ENCODE data around the gene OR8D2. TPM values are rescaled to one million over a fixed set of nuclear protein-coding genes. Genes with fewer than 3 reads are reported as not detected.

Gene OR8D2, protein sequence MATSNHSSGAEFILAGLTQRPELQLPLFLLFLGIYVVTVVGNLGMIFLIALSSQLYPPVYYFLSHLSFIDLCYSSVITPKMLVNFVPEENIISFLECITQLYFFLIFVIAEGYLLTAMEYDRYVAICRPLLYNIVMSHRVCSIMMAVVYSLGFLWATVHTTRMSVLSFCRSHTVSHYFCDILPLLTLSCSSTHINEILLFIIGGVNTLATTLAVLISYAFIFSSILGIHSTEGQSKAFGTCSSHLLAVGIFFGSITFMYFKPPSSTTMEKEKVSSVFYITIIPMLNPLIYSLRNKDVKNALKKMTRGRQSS
- not detected for polyA plus RNA-seq (ENCODE audit: insufficient read length in 3 of 3)
- long read RNA-seq, donor 1, result 0 reads
- long read RNA-seq, donor 2, result 0 reads
- long read RNA-seq, donor 3, result 0 reads
- long read RNA-seq, donor 4, result 0 reads
- long read RNA-seq, donor 5, result 0 reads
- long read RNA-seq, donor 6, result 0 reads
- long read RNA-seq, donor 7, result 0 reads
- long read RNA-seq, donor 8, result 0 reads
- long read RNA-seq, donor 9, result 0 reads
- long read RNA-seq, donor 10, result 0 reads
- long read RNA-seq, donor 11, result 0 reads
- long read RNA-seq, donor 12, result 0 reads
- long read RNA-seq, donor 13, result 0 reads
- long read RNA-seq, donor 14, result 0 reads
- long read RNA-seq, donor 15, result 0 reads
- long read RNA-seq, donor 16, result 0 reads

DNA sequence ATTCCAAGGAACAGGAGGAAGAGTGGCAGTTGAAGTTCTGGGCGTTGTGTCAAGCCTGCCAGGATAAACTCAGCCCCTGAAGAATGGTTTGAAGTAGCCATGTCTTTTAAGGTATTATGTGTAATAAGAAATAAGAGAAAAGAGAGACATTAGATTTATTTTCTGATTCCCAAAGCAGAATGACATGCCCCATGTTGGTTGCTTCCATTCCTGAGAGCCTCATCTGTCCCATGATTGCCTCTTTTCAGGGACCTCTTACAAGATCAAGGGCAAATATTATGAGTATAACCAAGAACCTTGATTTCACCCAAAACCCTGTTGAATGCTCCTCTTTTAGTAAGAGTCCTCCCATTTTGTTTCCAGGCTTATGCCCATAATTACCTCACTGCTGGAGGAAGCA lies at the start of gene OR8D2:
OR8D2 (minus strand) TSS at position 101 of the 400 bp plus-strand sequence; CDS start at position 101, 0 bp downstream.
- no peak for DNase-seq (ENCODE audit: extremely low read depth in 1 of 11, low read depth in 9 of 11, low spot score in 4 of 11)

DNA sequence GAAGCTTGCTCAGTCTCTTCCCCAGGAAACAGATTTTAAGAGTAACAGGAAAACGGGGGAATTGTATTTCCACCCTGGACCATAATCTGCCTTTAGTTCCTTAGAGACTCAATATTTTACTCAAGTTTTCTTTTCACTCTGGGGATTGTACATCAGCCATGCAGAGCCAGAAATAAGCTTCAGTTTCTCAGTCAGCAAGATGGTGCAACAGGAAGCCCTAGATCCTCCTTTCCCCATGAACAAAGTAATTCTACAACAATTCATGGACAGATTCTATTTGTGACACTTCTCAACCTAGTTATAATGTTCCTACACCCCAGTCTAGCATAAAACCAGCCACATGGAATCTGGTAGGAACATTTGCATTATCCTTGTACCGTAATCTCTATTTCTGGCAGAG lies 39.6 kb upstream of the OR8D2 start:
- no peak for DNase-seq (ENCODE audit: extremely low read depth in 1 of 11, low read depth in 9 of 11, low spot score in 4 of 11)

DNA sequence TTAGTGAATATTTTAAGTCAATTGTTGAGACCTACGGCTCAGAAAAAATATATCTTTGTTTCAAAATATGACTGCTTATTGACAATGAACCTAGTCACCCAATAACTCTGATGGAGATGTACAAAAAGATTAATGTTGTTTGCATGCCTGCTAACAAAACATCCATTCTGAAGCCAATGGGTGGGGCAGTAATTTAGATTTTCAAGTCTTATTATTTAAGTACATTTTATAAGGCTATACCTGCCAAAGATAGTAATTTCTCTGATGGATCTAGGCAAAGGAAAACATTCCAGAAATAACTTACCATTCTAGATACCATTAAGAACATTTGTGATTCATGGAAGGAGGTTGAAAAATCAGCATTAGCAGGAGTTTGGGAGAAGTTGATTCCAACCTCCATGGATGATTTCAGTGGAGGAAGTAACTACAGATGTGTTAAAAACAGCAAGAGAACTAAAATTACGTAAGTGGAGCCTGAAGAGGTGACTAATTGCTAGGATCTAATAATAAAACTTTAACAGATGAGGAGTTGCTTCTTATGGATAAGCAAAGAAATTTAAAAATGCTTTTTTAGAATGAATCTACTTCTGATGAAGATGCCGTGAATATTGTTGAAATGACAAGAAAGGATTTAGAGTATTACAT lies 26.4 kb upstream of the OR8D2 start:
- no peak for DNase-seq (ENCODE audit: extremely low read depth in 1 of 11, low read depth in 9 of 11, low spot score in 4 of 11)

DNA sequence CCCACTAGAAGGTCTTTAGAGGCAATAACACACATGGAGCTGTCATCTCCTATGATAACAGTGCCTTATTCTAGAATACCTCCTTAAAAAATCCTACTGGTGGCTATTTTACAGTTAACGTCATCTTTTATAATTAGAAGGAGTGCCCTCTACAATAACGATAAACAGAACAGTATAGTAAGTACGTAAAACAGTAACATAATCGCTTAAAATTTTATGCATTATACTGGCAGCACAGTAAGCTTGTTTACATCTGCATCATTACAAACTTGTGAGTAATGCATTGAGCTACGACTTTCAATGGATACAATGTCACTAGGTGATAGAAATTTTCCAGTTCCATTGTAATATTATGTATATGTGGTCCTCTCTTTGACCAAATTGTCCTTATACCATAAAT lies 24.3 kb upstream of the OR8D2 start:
- DNase-seq (ENCODE audit: extremely low read depth in 1 of 11, low read depth in 9 of 11, low spot score in 4 of 11), result no peak

DNA sequence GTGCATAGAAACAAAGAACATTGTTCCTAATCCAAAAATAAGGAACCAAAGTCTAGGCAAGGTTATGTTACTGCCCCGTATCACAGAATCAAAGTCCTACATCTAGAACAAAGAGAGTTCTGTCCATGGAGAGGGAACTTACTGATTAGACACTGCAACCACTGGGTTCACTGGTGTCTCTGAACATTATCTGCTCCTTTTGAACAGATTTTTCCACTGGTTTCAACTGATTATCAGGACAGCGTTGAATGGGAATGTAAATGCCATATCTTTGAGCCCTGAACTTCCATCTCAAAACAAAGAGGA lies 20.1 kb upstream of the OR8D2 start:
- DNase-seq (ENCODE audit: extremely low read depth in 1 of 11, low read depth in 9 of 11, low spot score in 4 of 11), result no peak

DNA sequence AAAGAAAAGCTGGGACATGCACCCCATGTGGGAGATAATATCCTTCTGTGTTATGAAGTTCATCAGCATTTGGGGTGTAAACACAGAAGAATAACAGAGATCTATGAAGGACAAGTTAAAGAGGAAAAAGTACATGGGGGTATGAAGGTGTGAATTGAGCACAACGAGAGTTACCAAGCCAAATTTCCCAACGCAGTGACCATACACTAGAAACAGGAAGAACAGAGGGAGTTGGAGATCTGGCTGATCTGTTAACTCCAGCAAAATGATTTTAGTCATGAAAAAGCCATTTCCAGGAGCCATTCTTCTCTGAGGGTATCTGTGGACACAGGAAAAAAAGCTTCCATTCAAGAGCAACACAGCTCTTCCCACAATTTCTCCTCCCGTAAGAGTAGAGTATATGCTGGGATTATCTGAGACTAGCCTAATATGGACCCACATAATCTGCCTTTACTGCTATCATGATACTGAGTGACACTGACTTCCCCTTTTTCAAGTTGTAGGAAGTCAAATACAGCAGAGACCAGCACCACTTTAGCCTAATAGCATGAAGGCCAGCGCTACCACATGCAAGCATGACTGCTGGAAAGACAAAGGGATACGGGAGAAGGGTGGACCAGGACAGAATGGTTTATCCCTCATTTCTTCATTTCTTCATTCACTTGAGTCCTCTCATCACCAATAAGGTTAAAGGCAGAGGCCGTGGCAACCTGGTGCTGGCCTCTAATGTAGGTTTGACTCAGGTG lies 19.6 kb upstream of the OR8D2 start:
- DNase-seq (ENCODE audit: extremely low read depth in 1 of 11, low read depth in 9 of 11, low spot score in 4 of 11), result no peak

DNA sequence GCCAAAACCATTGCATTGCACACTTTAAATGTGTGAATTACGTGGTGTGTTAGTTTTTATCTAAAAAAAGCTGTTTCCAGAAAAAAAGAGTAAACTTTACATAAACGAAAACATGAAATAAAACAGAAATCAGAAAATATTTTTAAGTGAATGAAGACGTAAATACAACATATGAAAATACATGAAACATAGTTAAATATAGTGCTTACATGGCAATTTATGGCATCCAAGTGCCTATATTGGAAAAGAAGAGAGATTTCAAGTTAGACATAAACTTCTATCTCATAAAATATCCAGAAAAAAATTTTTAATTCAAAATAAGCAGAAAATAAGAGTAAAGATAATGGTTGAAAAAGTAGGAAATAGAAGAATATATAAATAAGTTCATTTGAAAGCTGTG lies 11.9 kb upstream of the OR8D2 start:
- no peak for DNase-seq (ENCODE audit: extremely low read depth in 1 of 11, low read depth in 9 of 11, low spot score in 4 of 11)

DNA sequence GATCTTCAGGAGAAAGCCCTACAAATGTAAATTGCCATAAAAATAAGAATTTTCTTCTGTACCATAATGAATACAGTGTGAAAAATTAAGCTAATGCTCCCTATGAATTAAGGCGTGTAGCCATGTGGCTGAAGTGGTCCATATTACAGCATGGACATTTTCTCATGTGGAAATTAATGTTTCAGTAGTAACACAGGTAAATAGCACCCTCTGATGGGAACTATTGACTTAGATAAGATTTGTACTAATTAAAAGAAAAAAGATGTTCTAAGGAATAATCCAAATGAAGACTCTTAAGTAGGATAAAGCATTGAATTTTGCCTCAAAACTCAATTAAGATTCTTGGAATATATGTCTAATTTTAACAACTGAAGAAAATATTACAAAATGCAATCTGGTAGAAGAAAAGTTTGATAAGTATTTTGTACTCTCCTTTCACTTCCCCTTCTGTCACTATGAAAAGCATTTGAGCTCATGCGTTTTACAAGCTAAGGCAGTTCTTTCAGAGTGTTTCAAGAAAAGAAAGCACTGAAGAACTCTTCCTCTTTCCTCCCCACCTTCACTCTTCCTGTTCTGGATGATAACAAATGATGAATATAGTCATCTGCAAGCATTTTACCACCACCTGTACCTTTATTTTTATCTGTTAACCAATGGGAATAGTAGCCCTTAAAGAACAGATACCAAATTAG lies 9.9 kb upstream of the OR8D2 start:
- no peak for DNase-seq (ENCODE audit: extremely low read depth in 1 of 11, low read depth in 9 of 11, low spot score in 4 of 11)

DNA sequence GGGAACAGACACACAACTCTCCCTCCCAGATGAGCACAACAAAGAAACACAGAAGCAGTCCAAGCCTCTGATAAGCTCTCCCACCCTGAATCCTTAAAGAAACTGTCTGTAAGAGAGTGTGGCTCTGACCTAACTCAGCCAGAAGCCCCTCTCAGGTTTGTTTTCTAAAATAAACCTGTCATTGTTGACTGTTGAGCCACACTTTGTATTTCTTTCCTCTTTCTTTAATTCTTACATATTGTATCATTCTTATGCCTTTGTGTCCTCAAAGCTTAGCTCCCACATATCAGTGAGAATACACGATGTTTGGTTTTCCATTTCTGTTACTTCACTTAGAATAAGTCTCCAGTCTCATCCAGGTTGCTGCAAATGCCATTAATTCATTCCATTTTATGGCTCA lies 7.8 kb upstream of the OR8D2 start:
- no peak for DNase-seq (ENCODE audit: extremely low read depth in 1 of 11, low read depth in 9 of 11, low spot score in 4 of 11)

DNA sequence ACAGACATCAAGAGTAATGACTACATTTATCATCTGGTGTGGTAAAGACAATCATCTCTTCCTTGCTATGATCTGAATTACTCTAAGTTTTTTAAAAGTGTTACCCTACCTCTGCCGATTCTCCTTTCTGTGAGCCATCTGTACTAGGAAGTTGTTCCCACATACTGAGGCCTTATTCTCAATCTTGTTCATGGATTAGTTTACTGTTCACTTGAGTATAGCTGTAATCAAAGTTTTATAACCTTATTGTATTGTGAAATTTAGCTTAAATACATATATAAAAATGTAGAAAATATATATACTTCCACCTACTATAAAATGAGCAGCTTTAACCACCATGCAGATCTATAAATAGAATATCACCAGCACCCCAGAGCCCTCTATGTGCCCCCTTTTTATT lies 2.4 kb upstream of the OR8D2 start:
- DNase-seq (ENCODE audit: extremely low read depth in 1 of 11, low read depth in 9 of 11, low spot score in 4 of 11), result no peak

DNA sequence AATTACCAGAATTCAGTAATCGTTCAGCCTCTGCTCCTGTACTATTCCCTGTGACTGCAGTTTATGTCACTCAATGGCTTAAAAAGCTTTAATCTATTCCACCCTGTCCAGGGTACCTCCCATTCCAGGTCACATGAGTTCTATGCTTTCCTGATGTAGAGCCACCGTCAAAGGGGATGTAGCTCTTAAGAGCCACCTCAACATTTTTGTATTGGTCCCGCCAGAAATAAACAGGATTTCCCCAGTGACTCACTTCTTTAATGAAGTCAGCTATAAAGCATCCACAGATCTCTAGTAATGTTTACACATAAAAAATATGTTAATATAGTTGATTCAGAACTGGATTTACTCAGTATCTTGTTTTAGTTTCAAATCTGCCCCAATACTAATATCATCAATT lies 4.9 kb downstream of the OR8D2 start:
- no peak for DNase-seq (ENCODE audit: extremely low read depth in 1 of 11, low read depth in 9 of 11, low spot score in 4 of 11)

DNA sequence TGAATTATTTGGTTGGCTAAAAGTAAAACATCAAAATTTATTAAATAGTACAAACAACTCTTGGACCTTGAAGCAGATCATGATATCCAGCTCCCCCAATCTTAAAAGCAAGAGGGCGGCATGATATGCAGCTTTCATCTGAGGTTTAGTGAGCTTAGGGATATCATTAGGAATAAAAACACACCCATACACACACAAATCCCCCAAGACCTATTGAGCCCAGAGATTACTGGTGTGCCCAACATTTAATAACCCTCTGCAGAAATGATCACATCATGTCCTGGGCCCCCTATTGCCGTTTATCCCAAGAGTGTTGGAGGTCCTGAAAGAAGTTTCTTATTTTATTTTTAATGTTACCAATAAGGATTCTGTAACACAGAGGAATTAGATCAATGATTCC lies 6.1 kb downstream of the OR8D2 start, which contains the start of gene OR8D1:
OR8D1 (minus strand) TSS at position 101 of the 400 bp plus-strand sequence. CDS start 3,183 bp downstream, outside the sequence.
- no peak for DNase-seq (ENCODE audit: extremely low read depth in 1 of 11, low read depth in 9 of 11, low spot score in 4 of 11)

DNA sequence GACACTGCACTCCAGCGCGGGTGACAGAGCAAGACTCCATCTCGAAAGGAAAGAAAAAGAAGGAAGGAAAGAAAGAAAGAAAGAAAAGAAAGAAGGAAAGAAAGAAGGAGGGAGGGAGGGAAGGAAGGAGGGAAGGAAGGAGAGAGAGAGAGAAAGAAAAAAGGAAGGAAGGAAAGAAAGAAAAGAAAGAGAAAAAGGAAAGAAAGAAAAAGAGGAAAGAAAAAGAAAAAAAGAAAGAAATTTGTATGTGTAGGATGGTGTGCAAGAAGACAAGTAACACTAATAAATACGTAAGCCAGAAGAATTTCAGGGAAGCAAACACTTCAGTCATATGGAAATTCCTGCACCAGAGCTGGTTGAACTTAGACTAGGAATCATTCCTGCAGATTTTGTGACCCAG lies 6.9 kb downstream of the OR8D2 start:
- DNase-seq (ENCODE audit: extremely low read depth in 1 of 11, low read depth in 9 of 11, low spot score in 4 of 11), result no peak

DNA sequence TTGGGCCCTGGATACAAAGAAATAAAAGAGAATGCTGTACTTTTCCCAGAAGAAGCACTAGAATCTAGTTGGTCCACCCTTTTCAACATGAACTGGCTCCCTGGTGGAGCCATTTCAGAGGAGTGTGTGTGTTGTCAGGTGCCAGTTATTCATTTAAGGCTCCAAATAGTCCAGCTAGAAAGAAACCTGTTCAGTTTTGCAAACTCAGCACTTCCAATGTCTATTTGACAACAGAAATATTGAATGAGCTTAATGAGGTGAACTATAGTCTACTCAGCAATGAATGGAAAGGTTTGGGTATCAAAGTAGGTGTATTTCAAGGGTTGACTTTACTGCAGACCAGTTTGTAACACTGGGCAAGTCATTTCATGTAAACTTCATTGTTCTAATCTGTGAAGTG lies 8.3 kb downstream of the OR8D2 start:
- no peak for DNase-seq (ENCODE audit: extremely low read depth in 1 of 11, low read depth in 9 of 11, low spot score in 4 of 11)

DNA sequence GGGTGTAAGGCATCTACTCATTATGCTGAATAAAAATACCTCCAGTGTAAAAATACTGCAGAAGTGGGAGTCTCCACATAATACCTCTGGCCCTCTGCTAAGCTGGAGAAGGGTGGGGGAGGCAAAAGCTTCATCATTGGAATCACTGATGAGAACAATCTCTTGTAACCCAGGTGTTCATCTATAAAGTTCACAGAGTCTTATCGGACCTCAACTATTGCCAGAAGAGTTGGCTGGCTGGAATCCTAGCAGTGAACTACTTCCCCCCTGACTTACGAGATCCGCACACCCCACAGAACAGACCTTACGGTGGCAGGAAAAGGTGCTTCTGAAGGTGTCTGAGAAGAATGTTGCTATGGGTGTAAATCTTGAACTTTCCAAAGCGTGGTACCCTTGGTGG lies 8.7 kb downstream of the OR8D2 start:
- DNase-seq (ENCODE audit: extremely low read depth in 1 of 11, low read depth in 9 of 11, low spot score in 4 of 11), result no peak

DNA sequence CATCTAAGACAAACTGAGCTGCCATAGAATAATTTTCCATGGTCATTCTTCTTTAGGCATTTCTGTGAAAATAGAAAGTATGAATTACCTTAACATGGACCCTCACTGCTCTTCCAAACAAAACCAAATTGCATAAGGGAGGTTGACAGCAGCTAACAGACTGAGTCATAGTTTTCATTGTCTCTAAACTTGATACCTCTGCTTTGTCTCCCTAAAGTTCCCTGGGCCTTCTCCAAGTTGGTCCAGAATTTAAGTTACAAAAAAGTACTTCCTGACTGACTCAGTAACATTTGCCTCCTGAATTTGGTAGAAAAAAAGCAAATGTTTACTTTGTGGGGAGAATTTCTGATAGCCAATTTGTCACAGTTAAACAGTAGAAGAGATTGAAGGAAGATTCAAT lies 9.3 kb downstream of the OR8D2 start:
- DNase-seq (ENCODE audit: extremely low read depth in 1 of 11, low read depth in 9 of 11, low spot score in 4 of 11), result no peak

DNA sequence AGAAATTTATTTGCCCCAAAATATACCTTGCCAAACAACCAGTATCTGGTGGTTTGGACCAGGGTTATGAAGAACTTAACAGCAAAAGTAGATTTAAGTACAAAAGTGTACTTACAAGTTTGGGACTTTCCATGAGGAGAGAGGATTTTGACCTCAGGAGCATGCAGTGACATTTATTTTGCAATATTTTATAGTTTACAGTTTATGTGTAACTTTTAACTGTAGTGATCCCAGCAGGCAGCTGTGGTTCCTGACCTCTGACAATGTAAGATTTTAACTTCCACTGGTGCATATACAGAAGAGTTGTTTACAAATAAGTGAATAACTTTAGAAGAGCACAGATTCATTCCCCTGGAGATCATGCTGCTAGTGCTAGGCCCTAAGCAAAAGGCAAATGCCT lies 12.9 kb downstream of the OR8D2 start:
- no peak for DNase-seq (ENCODE audit: extremely low read depth in 1 of 11, low read depth in 9 of 11, low spot score in 4 of 11)

DNA sequence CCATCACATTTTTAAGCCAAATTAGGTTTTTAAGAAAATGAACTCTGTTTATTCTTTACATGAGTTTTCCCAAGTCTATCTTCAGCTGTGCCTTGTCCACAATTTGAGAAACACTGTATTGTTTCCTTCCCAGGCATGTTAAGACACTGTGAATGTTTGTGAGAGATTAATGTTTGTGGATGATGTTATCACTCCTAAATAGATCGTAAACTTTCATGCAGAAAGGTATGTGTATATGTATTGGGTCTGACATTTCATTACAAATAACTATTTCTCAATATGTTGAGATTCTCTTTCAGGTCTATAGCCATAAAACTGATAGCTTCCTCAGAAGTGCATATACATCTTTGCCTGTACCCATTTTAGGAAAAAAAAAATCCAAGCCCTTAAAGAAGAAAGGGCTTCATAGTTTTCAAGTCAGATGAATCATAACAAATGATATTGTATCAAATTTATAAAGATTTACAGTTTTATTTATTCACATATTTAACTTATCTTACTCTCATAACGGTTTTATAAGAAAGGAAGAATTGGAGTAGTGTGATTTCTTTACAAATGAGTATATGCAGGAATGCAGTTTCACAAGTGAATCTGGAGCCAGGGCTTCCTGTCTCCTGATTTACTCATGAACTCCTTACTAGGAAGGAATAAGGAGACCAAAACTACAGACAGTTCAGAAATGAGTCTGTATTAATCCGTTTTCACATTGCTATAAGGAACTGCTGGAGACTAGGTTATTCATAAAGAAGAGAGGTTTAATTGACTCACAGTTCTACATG lies 17.5 kb downstream of the OR8D2 start:
- no peak for DNase-seq (ENCODE audit: extremely low read depth in 1 of 11, low read depth in 9 of 11, low spot score in 4 of 11)
